Astrocyte (in vitro differentiated cells and primary cell): ENCODE data around the gene PLA2R1. TPM values are rescaled to one million over a fixed set of nuclear protein-coding genes. Genes with fewer than 3 reads are reported as not detected.
"Not testable (repeated sequence)": the region's sequence is repeated elsewhere in the genome, so short reads cannot be mapped to it uniquely, and the experiment has no call there.

ENCODE experiments used
- DNase-seq: peaks from one replicate; pipeline ENCODE4 v3.0.0-alpha.2; 2010; ENCODE audit warnings: low read depth
- FAIRE-seq: peaks from 2 replicates; lab custom pipeline; 2011; peaks lifted over from hg19 to GRCh38; lab: Jason Lieb, UNC
- H2AFZ ChIP-seq: 2 replicates; pipeline ENCODE4 v1.6.0; 2012; ENCODE audit warnings: low read depth, low read length, inconsistent platforms
- H3K27ac ChIP-seq: 2 replicates; pipeline ENCODE4 v1.5.1; 2011; ENCODE audit warnings: low read depth, low read length, inconsistent platforms
- H3K27me3 ChIP-seq: 2 replicates; pipeline ENCODE4 v1.6.0; 2011; ENCODE audit warnings: low read length, inconsistent platforms; ENCODE audit not compliant: insufficient read depth
- H3K36me3 ChIP-seq: 2 replicates; pipeline ENCODE4 v1.5.1; 2011; ENCODE audit warnings: low read length, inconsistent platforms; ENCODE audit not compliant: insufficient read depth
- H3K4me1 ChIP-seq: 2 replicates; pipeline ENCODE4 v1.5.1; 2011; ENCODE audit warnings: low read length, inconsistent platforms; ENCODE audit not compliant: insufficient read depth
- H3K4me2 ChIP-seq: 2 replicates; pipeline ENCODE4 v1.6.0; 2012; ENCODE audit warnings: low read length, inconsistent platforms
- H3K4me3 ChIP-seq: 2 replicates; pipeline ENCODE4 v1.5.1; 2011; ENCODE audit warnings: low read depth, mild to moderate bottlenecking, low read length, inconsistent platforms; ENCODE audit not compliant: insufficient read depth
- H3K79me2 ChIP-seq: 2 replicates; pipeline ENCODE4 v1.6.0; 2012; ENCODE audit warnings: mild to moderate bottlenecking, low read length, inconsistent platforms; ENCODE audit not compliant: insufficient read depth
- H3K9ac ChIP-seq: 2 replicates; pipeline ENCODE4 v1.6.0; 2012; ENCODE audit warnings: mild to moderate bottlenecking, low read length, inconsistent platforms
- H3K9me3 ChIP-seq: 2 replicates; pipeline ENCODE4 v1.5.1; 2012; ENCODE audit warnings: low read depth, mild to moderate bottlenecking, low read length, inconsistent platforms; ENCODE audit not compliant: insufficient read depth
- H4K20me1 ChIP-seq: 2 replicates; pipeline ENCODE4 v1.6.0; 2012; ENCODE audit warnings: low read length, inconsistent platforms; ENCODE audit not compliant: insufficient read depth
- H3K27ac Mint-ChIP-seq: one replicate; pipeline ENCODE4 v1.8.0; 2021; ENCODE audit warnings: mild to moderate bottlenecking, mixed read lengths; ENCODE audit not compliant: unreplicated experiment
- H3K27me3 Mint-ChIP-seq: one replicate; pipeline ENCODE4 v1.8.0; 2021; ENCODE audit warnings: low read depth, mixed read lengths; ENCODE audit not compliant: unreplicated experiment
- H3K36me3 Mint-ChIP-seq: one replicate; pipeline ENCODE4 v1.8.0; 2021; ENCODE audit warnings: low read depth, mixed read lengths; ENCODE audit not compliant: unreplicated experiment
- H3K4me1 Mint-ChIP-seq: one replicate; pipeline ENCODE4 v1.8.0; 2021; ENCODE audit warnings: low read depth, mixed read lengths; ENCODE audit not compliant: unreplicated experiment
- H3K4me3 Mint-ChIP-seq: one replicate; pipeline ENCODE4 v1.8.0; 2021; ENCODE audit warnings: mild to moderate bottlenecking, moderate library complexity, mixed read lengths; ENCODE audit not compliant: unreplicated experiment
- H3K9me3 Mint-ChIP-seq: one replicate; pipeline ENCODE4 v1.8.0; 2021; ENCODE audit warnings: mild to moderate bottlenecking, mixed read lengths; ENCODE audit not compliant: unreplicated experiment
- EZH2 ChIP-seq: IDR thresholded peaks from 2 replicates; pipeline ENCODE4 v1.6.1; 2012; ENCODE audit warnings: mild to moderate bottlenecking, low read length, inconsistent platforms; ENCODE audit not compliant: insufficient read depth
- total RNA-seq: library from RNA; stranded (reverse); gene quantifications from 2 replicates; pipeline ENCODE4 v1.2.1, GENCODE V29; 2021
- TF ChIP-seq, protein P1 (sequence below): IDR thresholded peaks from 2 replicates; pipeline ENCODE4 v1.5.1; 2011; ENCODE audit warnings: low read depth, mild to moderate bottlenecking, inconsistent platforms, low read length, moderate library complexity; ENCODE audit not compliant: insufficient read depth

The PLA2R1 gene
- total RNA-seq, 1 donor from 2014 or later = 7.1 TPM

DNA sequence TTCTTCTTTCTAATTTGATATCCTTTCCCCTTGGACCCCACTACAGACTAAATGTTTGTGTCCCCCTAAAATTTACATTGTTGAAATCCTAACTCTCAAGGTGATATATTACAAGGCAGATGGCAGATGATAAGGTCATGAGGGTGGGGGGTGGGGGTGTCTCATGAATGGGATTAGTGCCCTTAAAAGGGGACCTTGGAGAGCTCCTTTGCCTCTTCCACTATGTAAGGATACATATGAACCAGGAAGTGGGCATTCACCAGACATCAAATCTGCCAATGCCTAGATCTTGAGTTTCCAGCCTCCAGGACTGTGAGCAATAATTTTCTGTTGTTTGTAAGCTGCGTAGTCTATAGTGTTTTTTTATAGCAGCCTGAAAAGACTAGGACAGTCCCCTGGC lies 89.1 kb downstream of the PLA2R1 start:
- Mint-ChIP-seq H3K9me3 (no peaks in the 10 kb centered on the region), H3K4me3 (no peak overlapping the region), H3K27ac (no peak overlapping the region), H3K4me1 (no peaks in the 10 kb centered on the region), H3K36me3 (peaks cover 3% of the 10 kb centered on the region), H3K27me3 (no peaks in the 10 kb centered on the region)
- no peak overlapping the region for H3K4me3 ChIP-seq
- no peak for TF ChIP-seq EZH2
- TF ChIP-seq, protein P1, sequence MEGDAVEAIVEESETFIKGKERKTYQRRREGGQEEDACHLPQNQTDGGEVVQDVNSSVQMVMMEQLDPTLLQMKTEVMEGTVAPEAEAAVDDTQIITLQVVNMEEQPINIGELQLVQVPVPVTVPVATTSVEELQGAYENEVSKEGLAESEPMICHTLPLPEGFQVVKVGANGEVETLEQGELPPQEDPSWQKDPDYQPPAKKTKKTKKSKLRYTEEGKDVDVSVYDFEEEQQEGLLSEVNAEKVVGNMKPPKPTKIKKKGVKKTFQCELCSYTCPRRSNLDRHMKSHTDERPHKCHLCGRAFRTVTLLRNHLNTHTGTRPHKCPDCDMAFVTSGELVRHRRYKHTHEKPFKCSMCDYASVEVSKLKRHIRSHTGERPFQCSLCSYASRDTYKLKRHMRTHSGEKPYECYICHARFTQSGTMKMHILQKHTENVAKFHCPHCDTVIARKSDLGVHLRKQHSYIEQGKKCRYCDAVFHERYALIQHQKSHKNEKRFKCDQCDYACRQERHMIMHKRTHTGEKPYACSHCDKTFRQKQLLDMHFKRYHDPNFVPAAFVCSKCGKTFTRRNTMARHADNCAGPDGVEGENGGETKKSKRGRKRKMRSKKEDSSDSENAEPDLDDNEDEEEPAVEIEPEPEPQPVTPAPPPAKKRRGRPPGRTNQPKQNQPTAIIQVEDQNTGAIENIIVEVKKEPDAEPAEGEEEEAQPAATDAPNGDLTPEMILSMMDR = no peak
- no peaks in the 10 kb centered on the region for H3K27me3 ChIP-seq
- FAIRE-seq (no peak), DNase-seq (no peak)
- no peak overlapping the region for H3K9ac ChIP-seq
- no peaks in the 10 kb centered on the region for H3K36me3 ChIP-seq
- H3K9me3 ChIP-seq = no peaks in the 10 kb centered on the region
- no peaks in the 10 kb centered on the region for H4K20me1 ChIP-seq
- H3K27ac ChIP-seq = no peak overlapping the region
- H3K4me2 ChIP-seq = no peak overlapping the region
- no peaks in the 10 kb centered on the region for H3K79me2 ChIP-seq
- H2AFZ ChIP-seq = no peak overlapping the region
- H3K4me1 ChIP-seq = no peaks in the 10 kb centered on the region

DNA sequence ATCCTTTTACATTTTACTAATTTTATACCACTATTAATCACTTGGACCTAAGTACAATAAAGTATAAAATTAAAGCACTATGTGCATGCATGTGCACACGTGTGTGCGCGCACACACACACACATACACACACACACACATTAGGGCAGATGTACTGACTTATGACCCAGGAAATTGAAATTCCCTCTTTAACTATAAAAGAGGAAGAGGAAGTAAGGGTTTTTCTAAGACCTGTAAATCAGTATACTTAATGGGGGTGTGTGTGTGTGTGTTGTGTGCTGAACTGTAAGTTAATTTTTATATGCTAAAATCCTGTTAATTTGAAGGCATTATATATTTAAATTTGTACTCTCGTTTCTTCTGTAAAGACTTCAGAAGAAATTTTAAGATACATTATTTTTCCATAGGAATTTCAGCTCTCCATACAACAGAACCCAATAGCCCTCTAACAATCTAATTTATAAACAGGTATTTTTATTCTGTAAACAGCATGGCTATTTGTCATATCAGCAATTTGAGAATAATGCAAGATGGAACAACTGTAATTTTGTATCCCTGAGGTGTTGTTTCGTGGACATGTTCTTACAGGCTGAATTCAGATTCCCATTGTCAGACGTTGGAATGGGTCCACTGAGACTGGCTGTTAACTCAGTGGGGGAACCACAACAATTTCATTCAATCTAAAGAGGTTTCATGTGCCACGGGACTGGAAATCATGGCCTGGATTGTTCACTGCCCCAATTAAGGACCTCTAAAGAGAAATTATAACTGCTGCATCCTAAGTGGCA lies 90.9 kb downstream of the PLA2R1 start:
- H3K27ac ChIP-seq = no peak overlapping the region
- H3K4me2 ChIP-seq = no peak overlapping the region
- H2AFZ ChIP-seq = no peak overlapping the region
- H3K4me3 ChIP-seq = no peak overlapping the region
- Mint-ChIP-seq H3K4me1 (no peaks in the 10 kb centered on the region), H3K4me3 (no peak overlapping the region), H3K36me3 (peaks cover 3% of the 10 kb centered on the region), H3K27me3 (no peaks in the 10 kb centered on the region), H3K9me3 (no peaks in the 10 kb centered on the region), H3K27ac (no peak overlapping the region)
- no peak overlapping the region for H3K9ac ChIP-seq
- H3K79me2 ChIP-seq = no peaks in the 10 kb centered on the region
- DNase-seq (no peak), FAIRE-seq (no peak)
- H3K4me1 ChIP-seq = no peaks in the 10 kb centered on the region
- no peaks in the 10 kb centered on the region for H3K27me3 ChIP-seq
- no peaks in the 10 kb centered on the region for H3K9me3 ChIP-seq
- no peaks in the 10 kb centered on the region for H4K20me1 ChIP-seq
- no peaks in the 10 kb centered on the region for H3K36me3 ChIP-seq
- no peak for TF ChIP-seq EZH2
- TF ChIP-seq, protein P1 = no peak

DNA sequence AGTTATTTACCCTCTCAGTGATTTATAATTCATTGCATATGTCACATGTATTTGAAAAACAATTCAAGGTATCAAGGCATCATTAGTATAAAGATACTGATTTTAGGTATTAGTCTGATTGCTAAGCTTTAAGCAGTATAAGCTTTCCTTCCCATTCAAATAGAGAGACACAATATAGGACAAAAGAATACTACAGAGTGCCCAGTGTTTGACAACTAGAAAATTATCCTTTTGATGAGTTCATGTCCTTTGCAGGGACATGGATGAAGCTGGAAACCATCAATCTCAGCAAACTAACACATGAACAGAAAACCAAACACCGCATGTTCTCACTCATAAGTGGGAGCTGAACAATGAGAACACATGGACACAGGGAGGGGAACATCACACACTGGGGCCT lies 91.9 kb downstream of the PLA2R1 start:
- not testable (repeated sequence) for H4K20me1 ChIP-seq, H2AFZ ChIP-seq, H3K9me3 Mint-ChIP-seq, H3K36me3 ChIP-seq, H3K27me3 Mint-ChIP-seq, H3K4me2 ChIP-seq, H3K4me3 Mint-ChIP-seq, FAIRE-seq, H3K27ac Mint-ChIP-seq, H3K27ac ChIP-seq, H3K36me3 Mint-ChIP-seq, DNase-seq, H3K4me1 ChIP-seq, H3K79me2 ChIP-seq, H3K27me3 ChIP-seq, H3K9ac ChIP-seq, H3K9me3 ChIP-seq, H3K4me3 ChIP-seq, H3K4me1 Mint-ChIP-seq
